GM12878 (cell line): ENCODE measurements around the gene ATL1.

Experiments
- CBFB ChIP-seq: IDR thresholded peaks from 2 replicates; pipeline ENCODE4 v1.6.1; 2016; ENCODE audit warnings: antibody characterized with exemption, low read depth
- ETV6 ChIP-seq, 2 experiments: fragments of 450-650 bp in 1 of 2; IDR thresholded peaks in 1 of 2; conservative IDR thresholded peaks in 1 of 2; 2 replicates each; pipeline ENCODE4 v1.6.1; 2014; ENCODE audit warnings: antibody characterized with exemption in 1 of 2, borderline replicate concordance in 1 of 2, low read depth in 1 of 2, mild to moderate bottlenecking in 1 of 2, moderate library complexity in 1 of 2
- JUND ChIP-seq: IDR thresholded peaks from 2 replicates; pipeline ENCODE4 v1.6.1; 2012; ENCODE audit warnings: low read depth, mild to moderate bottlenecking, low read length, improper control_type of control experiment, moderate library complexity
- MTA3 ChIP-seq: IDR thresholded peaks from 2 replicates; pipeline ENCODE4 v1.6.1; 2012; ENCODE audit warnings: low read length, inconsistent platforms, borderline replicate concordance
- RAD21 ChIP-seq: IDR thresholded peaks from 2 replicates; pipeline ENCODE4 v1.6.1; 2011; ENCODE audit warnings: mild to moderate bottlenecking, low read depth, low read length, moderate library complexity; ENCODE audit not compliant: insufficient read depth
- RCOR1 ChIP-seq: conservative IDR thresholded peaks from 2 replicates; pipeline ENCODE4 v1.6.1; 2012; ENCODE audit warnings: low read depth, low read length, improper control_type of control experiment
- SMAD1 ChIP-seq: fragments of 450-650 bp; IDR thresholded peaks from 2 replicates; pipeline ENCODE4 v1.6.1; 2018; ENCODE audit warnings: mild to moderate bottlenecking, low read depth; ENCODE audit not compliant: partially characterized antibody
- TF ChIP-seq, protein P1 (sequence below), 3 experiments: IDR thresholded peaks in 2 of 3; conservative IDR thresholded peaks in 1 of 3; 2 replicates each; pipeline ENCODE4 v1.5.1; 2011; ENCODE audit warnings: low read depth in 3 of 3, low read length in 3 of 3, mild to moderate bottlenecking in 3 of 3, control low read depth in 2 of 3, moderate library complexity in 2 of 3, inconsistent platforms in 1 of 3, mixed read lengths in 1 of 3; ENCODE audit not compliant: control insufficient read depth in 2 of 3, insufficient read depth in 1 of 3; ENCODE audit errors: extremely low read depth in 1 of 3
- TF ChIP-seq, protein P2 (sequence below): fragments of 450-650 bp; IDR thresholded peaks from 2 replicates; pipeline ENCODE4 v1.6.1; 2016; ENCODE audit warnings: mild to moderate bottlenecking

DNA sequence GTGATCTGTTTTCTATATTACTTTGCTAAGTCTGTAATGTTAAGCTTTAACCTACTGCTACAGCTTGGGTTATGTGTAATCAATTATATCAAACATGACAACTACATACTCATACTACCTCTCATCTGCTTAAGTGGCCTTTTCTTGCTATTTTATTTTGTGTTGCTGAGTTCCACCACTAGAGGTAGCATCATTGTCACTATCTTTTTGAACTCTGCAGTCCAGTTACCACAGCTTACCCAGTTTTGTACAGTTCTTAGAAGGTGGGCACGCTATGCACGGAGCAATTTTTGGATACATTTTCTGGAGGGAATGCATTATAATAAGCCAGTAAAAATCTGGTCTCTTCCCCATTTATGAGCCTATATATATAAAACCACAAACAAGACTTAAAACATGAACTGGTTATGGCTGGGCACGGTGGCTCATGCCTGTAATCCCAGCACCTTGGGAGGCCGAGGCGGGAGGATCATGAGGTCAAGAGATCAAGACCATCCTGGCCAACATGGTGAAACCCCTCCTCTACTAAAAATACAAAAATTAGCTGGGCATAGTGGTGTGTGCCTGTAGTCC, 59.7 kb downstream of the ATL1 start:
- TF ChIP-seq MTA3 (no peak), CBFB (no peak), ETV6 (conservative IDR thresholded peaks at IDR 0.05 in 1 of 2, IDR thresholded peaks at IDR 0.05 in 1 of 2; ENCODE audit: borderline replicate concordance in 1 of 2, low read depth in 1 of 2) (no peak), SMAD1 (no peak), RCOR1 (no peak), JUND (no peak), RAD21 (peak; percentile 83)
- TF ChIP-seq, protein P1, sequence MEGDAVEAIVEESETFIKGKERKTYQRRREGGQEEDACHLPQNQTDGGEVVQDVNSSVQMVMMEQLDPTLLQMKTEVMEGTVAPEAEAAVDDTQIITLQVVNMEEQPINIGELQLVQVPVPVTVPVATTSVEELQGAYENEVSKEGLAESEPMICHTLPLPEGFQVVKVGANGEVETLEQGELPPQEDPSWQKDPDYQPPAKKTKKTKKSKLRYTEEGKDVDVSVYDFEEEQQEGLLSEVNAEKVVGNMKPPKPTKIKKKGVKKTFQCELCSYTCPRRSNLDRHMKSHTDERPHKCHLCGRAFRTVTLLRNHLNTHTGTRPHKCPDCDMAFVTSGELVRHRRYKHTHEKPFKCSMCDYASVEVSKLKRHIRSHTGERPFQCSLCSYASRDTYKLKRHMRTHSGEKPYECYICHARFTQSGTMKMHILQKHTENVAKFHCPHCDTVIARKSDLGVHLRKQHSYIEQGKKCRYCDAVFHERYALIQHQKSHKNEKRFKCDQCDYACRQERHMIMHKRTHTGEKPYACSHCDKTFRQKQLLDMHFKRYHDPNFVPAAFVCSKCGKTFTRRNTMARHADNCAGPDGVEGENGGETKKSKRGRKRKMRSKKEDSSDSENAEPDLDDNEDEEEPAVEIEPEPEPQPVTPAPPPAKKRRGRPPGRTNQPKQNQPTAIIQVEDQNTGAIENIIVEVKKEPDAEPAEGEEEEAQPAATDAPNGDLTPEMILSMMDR (IDR thresholded peaks at IDR 0.05 in 2 of 3, conservative IDR thresholded peaks at IDR 0.05 in 1 of 3; ENCODE audit: control insufficient read depth in 2 of 3, extremely low read depth in 1 of 3, insufficient read depth in 1 of 3, low read depth in 3 of 3, low read length in 3 of 3), result peak; percentile 69 to 80 (median 76)
- TF ChIP-seq, protein P2, sequence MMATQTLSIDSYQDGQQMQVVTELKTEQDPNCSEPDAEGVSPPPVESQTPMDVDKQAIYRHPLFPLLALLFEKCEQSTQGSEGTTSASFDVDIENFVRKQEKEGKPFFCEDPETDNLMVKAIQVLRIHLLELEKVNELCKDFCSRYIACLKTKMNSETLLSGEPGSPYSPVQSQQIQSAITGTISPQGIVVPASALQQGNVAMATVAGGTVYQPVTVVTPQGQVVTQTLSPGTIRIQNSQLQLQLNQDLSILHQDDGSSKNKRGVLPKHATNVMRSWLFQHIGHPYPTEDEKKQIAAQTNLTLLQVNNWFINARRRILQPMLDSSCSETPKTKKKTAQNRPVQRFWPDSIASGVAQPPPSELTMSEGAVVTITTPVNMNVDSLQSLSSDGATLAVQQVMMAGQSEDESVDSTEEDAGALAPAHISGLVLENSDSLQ, result no peak
